Bronchial epithelial cell (primary cell): Measurements from ENCODE around the gene NEURL4. TPM values are rescaled to one million over a fixed set of nuclear protein-coding genes. Genes with fewer than 3 reads are reported as not detected.

Source experiments
- DNase-seq: peaks from one replicate; pipeline ENCODE4 v3.0.0-alpha.2; 2010; ENCODE audit warnings: low read depth
- FAIRE-seq: peaks from 2 replicates; lab custom pipeline; 2011; peaks lifted over from hg19 to GRCh38; lab: Jason Lieb, UNC
- H3K27me3 ChIP-seq: 2 replicates; pipeline ENCODE4 v1.5.1; 2011; ENCODE audit warnings: low read length; ENCODE audit not compliant: control insufficient read depth, insufficient read depth
- H3K36me3 ChIP-seq: 2 replicates; pipeline ENCODE4 v1.5.1; 2011; ENCODE audit warnings: low read length; ENCODE audit not compliant: control insufficient read depth, insufficient read depth
- H3K4me3 ChIP-seq: 2 replicates; pipeline ENCODE4 v1.5.1; 2011; ENCODE audit warnings: mild to moderate bottlenecking, low read depth, low read length, control low read depth
- total RNA-seq: library from RNA; depleted of rRNA; stranded (reverse); fragments of >200 nt; gene quantifications from 2 replicates; pipeline ENCODE4 v1.2.1, GENCODE V29; 2014
- TF ChIP-seq, protein P1 (sequence below): IDR thresholded peaks from 2 replicates; pipeline ENCODE4 v1.5.1; 2011; ENCODE audit warnings: mild to moderate bottlenecking, moderate library complexity, low read length, control low read depth, inconsistent platforms; ENCODE audit not compliant: insufficient read depth, severe bottlenecking

NEURL4 gene
- total RNA-seq, 1 donor from 2014 or later = 14.7 TPM

DNA sequence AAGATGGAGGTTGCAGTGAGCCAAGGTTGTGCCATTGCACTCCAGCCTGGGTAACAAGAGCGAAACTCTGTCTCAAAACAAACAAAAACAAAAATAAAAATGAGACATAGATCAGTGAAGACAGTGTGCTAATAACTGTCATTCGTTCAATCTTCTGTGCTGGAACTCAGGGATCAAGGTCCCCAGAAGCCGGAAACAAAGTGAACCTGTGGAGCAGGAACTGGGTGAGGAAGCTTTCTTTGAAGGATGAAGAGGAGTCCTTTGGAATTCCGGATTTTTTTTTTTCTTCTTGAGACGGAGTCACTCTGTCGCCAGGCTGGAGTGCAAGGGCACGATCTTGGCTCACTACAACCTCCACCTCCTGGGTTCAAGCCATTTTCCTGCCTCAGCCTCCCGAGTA is 49.7 kb downstream of the NEURL4 start:
- TF ChIP-seq, protein P1, sequence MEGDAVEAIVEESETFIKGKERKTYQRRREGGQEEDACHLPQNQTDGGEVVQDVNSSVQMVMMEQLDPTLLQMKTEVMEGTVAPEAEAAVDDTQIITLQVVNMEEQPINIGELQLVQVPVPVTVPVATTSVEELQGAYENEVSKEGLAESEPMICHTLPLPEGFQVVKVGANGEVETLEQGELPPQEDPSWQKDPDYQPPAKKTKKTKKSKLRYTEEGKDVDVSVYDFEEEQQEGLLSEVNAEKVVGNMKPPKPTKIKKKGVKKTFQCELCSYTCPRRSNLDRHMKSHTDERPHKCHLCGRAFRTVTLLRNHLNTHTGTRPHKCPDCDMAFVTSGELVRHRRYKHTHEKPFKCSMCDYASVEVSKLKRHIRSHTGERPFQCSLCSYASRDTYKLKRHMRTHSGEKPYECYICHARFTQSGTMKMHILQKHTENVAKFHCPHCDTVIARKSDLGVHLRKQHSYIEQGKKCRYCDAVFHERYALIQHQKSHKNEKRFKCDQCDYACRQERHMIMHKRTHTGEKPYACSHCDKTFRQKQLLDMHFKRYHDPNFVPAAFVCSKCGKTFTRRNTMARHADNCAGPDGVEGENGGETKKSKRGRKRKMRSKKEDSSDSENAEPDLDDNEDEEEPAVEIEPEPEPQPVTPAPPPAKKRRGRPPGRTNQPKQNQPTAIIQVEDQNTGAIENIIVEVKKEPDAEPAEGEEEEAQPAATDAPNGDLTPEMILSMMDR = no peak
- FAIRE-seq = no peak
- DNase-seq = no peak
- Histone ChIP-seq H3K4me3 (no peak overlapping the region), H3K36me3 (no peaks in the 10 kb centered on the region), H3K27me3 (peaks cover 3% of the 10 kb centered on the region)

DNA sequence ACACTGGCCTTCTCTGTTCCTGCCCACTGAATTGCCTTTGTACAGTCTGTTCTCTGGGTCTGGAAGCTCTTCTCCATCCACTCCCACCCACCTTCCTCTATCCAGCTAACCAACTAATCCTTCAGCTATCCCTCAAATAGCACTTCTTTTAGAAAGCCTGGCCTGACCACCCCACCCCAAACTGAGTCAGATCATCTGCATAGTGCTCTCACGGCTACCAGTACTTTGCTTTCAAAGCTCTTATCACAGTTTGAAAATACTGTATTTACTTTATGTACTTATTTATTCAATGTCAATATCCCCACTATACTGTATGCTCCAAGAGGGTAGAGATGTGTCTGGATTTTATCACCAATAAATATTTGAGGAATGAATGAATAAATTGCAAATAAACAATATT is 62.4 kb downstream of the NEURL4 start:
- FAIRE-seq (no peak), DNase-seq (peak; percentile 23)
- TF ChIP-seq, protein P1 = no peak
- Histone ChIP-seq H3K4me3 (no peak overlapping the region), H3K27me3 (no peaks in the 10 kb centered on the region), H3K36me3 (no peaks in the 10 kb centered on the region)

Other genes starting within 250 kb of the NEURL4 start
- not detected in 2 replicates for gene CLEC10A, start 249.1 kb downstream of the NEURL4 start, total RNA-seq
- gene ASGR2, start 214.5 kb downstream of the NEURL4 start, total RNA-seq = not detected in 2 replicates
- under 0.01 and 0.38 TPM in 2 replicates for gene ASGR1, start 150.0 kb downstream of the NEURL4 start, total RNA-seq
- gene DLG4, start 109.5 kb downstream of the NEURL4 start, total RNA-seq = 1.8 and 1.9 TPM in 2 replicates
- 216 and 277 TPM in 2 replicates for gene ACADVL, start 109.4 kb downstream of the NEURL4 start, total RNA-seq
- gene DVL2, start 94.8 kb downstream of the NEURL4 start, total RNA-seq = 52.1 and 55.3 TPM in 2 replicates
- 27.4 and 34.9 TPM in 2 replicates for gene PHF23, start 89.9 kb downstream of the NEURL4 start, total RNA-seq
- 50.8 and 64.3 TPM in 2 replicates for gene GABARAP, start 86.9 kb downstream of the NEURL4 start, total RNA-seq
- gene CTDNEP1, start 77.6 kb downstream of the NEURL4 start, total RNA-seq = 17.6 and 25.3 TPM in 2 replicates
- 16.5 and 20.0 TPM in 2 replicates for gene ELP5, start 77.1 kb downstream of the NEURL4 start, total RNA-seq
- gene CLDN7, start 66.9 kb downstream of the NEURL4 start, total RNA-seq = 546 and 850 TPM in 2 replicates
- gene SLC2A4, start 47.6 kb downstream of the NEURL4 start, total RNA-seq = under 0.01 and 0.13 TPM in 2 replicates
- gene YBX2, start 34.7 kb downstream of the NEURL4 start, total RNA-seq = 0.26 and 1.0 TPM in 2 replicates
- gene EIF5A, start 21.7 kb downstream of the NEURL4 start, total RNA-seq = 653 and 709 TPM in 2 replicates
- gene GPS2, start 14.0 kb downstream of the NEURL4 start, total RNA-seq = 22.4 and 35.7 TPM in 2 replicates
- gene ACAP1, start 7.2 kb upstream of the NEURL4 start, total RNA-seq = 0.26 and 4.2 TPM in 2 replicates
- gene KCTD11, start 22.8 kb upstream of the NEURL4 start, total RNA-seq = 24.2 and 26.6 TPM in 2 replicates
- not detected in 2 replicates for gene TMEM95, start 25.8 kb upstream of the NEURL4 start, total RNA-seq
- gene TNK1, start 51.8 kb upstream of the NEURL4 start, total RNA-seq = 7.4 and 11.8 TPM in 2 replicates
- gene PLSCR3, start 65.2 kb upstream of the NEURL4 start, total RNA-seq = 9.0 and 13.2 TPM in 2 replicates
- gene TMEM256, start 74.8 kb upstream of the NEURL4 start, total RNA-seq = 40.3 and 67.7 TPM in 2 replicates
- 0.79 and 1.2 TPM in 2 replicates for gene NLGN2, start 78.5 kb upstream of the NEURL4 start, total RNA-seq
- gene SPEM1, start 91.0 kb upstream of the NEURL4 start, total RNA-seq = 0.13 TPM in 1 of 2 replicates, not detected in the other
- not detected in 2 replicates for gene SPEM2, start 96.3 kb upstream of the NEURL4 start, total RNA-seq
- gene SPEM3, start 99.5 kb upstream of the NEURL4 start, total RNA-seq = not detected in 2 replicates
- 7.3 and 12.6 TPM in 2 replicates for gene TMEM102, start 106.1 kb upstream of the NEURL4 start, total RNA-seq
- 12.4 and 28.3 TPM in 2 replicates for gene FGF11, start 110.2 kb upstream of the NEURL4 start, total RNA-seq
- 9.7 and 16.8 TPM in 2 replicates for gene CHRNB1, start 115.7 kb upstream of the NEURL4 start, total RNA-seq
- gene ZBTB4, start 150.3 kb upstream of the NEURL4 start, total RNA-seq = 8.7 and 9.2 TPM in 2 replicates
- gene SLC35G6, start 152.1 kb upstream of the NEURL4 start, total RNA-seq = not detected in 2 replicates
- gene POLR2A, start 155.0 kb upstream of the NEURL4 start, total RNA-seq = 38.4 and 79.6 TPM in 2 replicates
- gene TNFSF12, start 219.7 kb upstream of the NEURL4 start, total RNA-seq = 0.53 and 1.0 TPM in 2 replicates
- 2.6 and 3.7 TPM in 2 replicates for gene TNFSF13, start 229.4 kb upstream of the NEURL4 start, total RNA-seq
- gene SENP3, start 232.6 kb upstream of the NEURL4 start, total RNA-seq = 94.7 and 129 TPM in 2 replicates